Measurements from ENCODE around the gene DMKN. TPM values are rescaled to one million over a fixed set of nuclear protein-coding genes. Genes with fewer than 3 reads are reported as not detected.

DMKN gene
- total and polyA plus RNA-seq, 2 of the 8 experiments (the other 6 are each of a cell fraction or from before 2014, with no cell fraction given): 290 to 330 TPM

- no peak overlapping the region for H3K4me3 ChIP-seq (ENCODE audit: extremely low read depth in 1 of 4, insufficient read depth in 2 of 4, low read depth in 3 of 4, low read length in 4 of 4)
- 69% methylated on average over 29 of the region's 30 CpGs; no CpG with 5 or more reads in 1 of the 2 experiments for WGBS, 2 experiments (ENCODE audit: extremely low coverage in 1 of 2, insufficient coverage in 1 of 2, insufficient read length in 1 of 2, insufficient replicate concordance in 2 of 2, low coverage in 1 of 2, low lambda C conversion rate in 2 of 2, missing lambda C conversion rate in 1 of 2)
- peaks cover 0 to 3% (median 0%) of the 10 kb centered on the region in 4 experiments; a peak in 2 of 8 replicates for H3K36me3 ChIP-seq (ENCODE audit: control insufficient read depth in 2 of 4, insufficient read depth in 4 of 4, low read length in 3 of 4)
- POLR2A ChIA-PET (ENCODE audit: partially characterized antibody): interaction anchor here (0.7 to 3.2 kb wide), 6 partner anchors 8 to 64 kb away, joined by 3 to 8 read pairs (median 4); no protein-coding TSS in a partner anchor
- no peak overlapping the region for H3K14ac ChIP-seq (ENCODE audit: insufficient read length)
- H3K9ac ChIP-seq (replicated peaks in 1 of 4; ENCODE audit: extremely low read depth in 1 of 4, low read depth in 3 of 4, low read length in 3 of 4): no peak overlapping the region
- H4K5ac ChIP-seq (ENCODE audit: insufficient read length, low read depth, low read length): no peak overlapping the region
- FAIRE-seq (peak; percentile 98), DNase-seq (ENCODE audit: low read depth in 1 of 2, low spot score in 2 of 2) (peak in 1 of 2 experiments; percentile 73)
- no peak overlapping the region for H2BK20ac ChIP-seq (ENCODE audit: low read length)
- H2BK5ac ChIP-seq (ENCODE audit: low read depth, low read length): no peak overlapping the region
- no peaks in the 10 kb centered on the region for H3K9me3 ChIP-seq (ENCODE audit: insufficient read depth in 2 of 2, low read depth in 1 of 2, low read length in 1 of 2)
- CTCF ChIA-PET (ENCODE audit: partially characterized antibody): interaction anchor here (0.6 to 7.7 kb wide), 40 partner anchors 7 to 259 kb away, joined by 3 to 90 read pairs (median 4); partner anchors contain the start of genes HAUS5 and PMIS2
- no peak overlapping the region for H2AK5ac ChIP-seq (ENCODE audit: low read depth, low read length)
- H2BK120ac ChIP-seq (replicated peaks; ENCODE audit: low read depth, low read length): no peak overlapping the region
- no peaks in the 10 kb centered on the region for H3K79me2 ChIP-seq (ENCODE audit: control insufficient read depth in 1 of 2, insufficient read depth in 2 of 2, low read length in 2 of 2)
- H3K23ac ChIP-seq (ENCODE audit: insufficient read length): no peak overlapping the region
- no peaks in the 10 kb centered on the region for H3K79me1 ChIP-seq (ENCODE audit: low read depth, low read length)
- peaks cover 0 to 6% (median 4%) of the 10 kb centered on the region in 4 experiments; a peak in 3 of 7 replicates for H3K4me1 ChIP-seq (replicated peaks in 1 of 4; ENCODE audit: control insufficient read depth in 3 of 4, insufficient read depth in 4 of 4, low read length in 3 of 4)
- H3K4me2 ChIP-seq (ENCODE audit: insufficient read depth in 1 of 2, low read depth in 2 of 2, low read length in 2 of 2): no peak overlapping the region
- no peak overlapping the region for H3K18ac ChIP-seq (ENCODE audit: extremely low read depth, low read length)
- no peak overlapping the region for H4K91ac ChIP-seq (replicated peaks; ENCODE audit: insufficient read length, low read length)
- H4K8ac ChIP-seq (ENCODE audit: extremely low read depth, insufficient read depth, low read length): no peak overlapping the region; the same call in none of the 2 replicates
- H3K56ac ChIP-seq (replicated peaks; ENCODE audit: insufficient read length, low read depth, low read length): no peak overlapping the region
- peak overlapping the region; percentile 68; the same call in 1 of the 2 replicates for H2BK12ac ChIP-seq (ENCODE audit: low read depth, low read length)
- peaks cover 4% of the 10 kb centered on the region; the same call in 1 of the 2 replicates for H3K23me2 ChIP-seq (ENCODE audit: low read depth, low read length)
- no peak overlapping the region for H2AFZ ChIP-seq (ENCODE audit: low read length)
- 0 out of 2 replicates have a peak overlapping the region, but pooled peaks have one; percentile 61 for H2BK15ac ChIP-seq (ENCODE audit: low read length)
- no peak overlapping the region for H3K27ac ChIP-seq (ENCODE audit: low read depth, low read length)
- peaks cover 0 to 12% (median 10%) of the 10 kb centered on the region in 4 experiments; a peak in 5 of 7 replicates for H3K27me3 ChIP-seq (replicated peaks in 1 of 4; ENCODE audit: control insufficient read depth in 3 of 4, extremely low read depth in 1 of 4, insufficient read depth in 3 of 4, low read length in 3 of 4)
- no peak overlapping the region for H3K4ac ChIP-seq (replicated peaks; ENCODE audit: insufficient read length, low read depth, low read length)
- H4K20me1 ChIP-seq (replicated peaks in 1 of 2; ENCODE audit: control insufficient read depth in 1 of 2, insufficient read depth in 2 of 2, low read length in 2 of 2): peaks cover 6 to 8% of the 10 kb centered on the region in 2 experiments
- 0 out of 2 replicates have a peak, but pooled peaks have one; percentile 46 for TF ChIP-seq E2F6 (IDR thresholded peaks at IDR 0.05)
- no peak for TF ChIP-seq CTBP2 (IDR thresholded peaks at IDR 0.05; ENCODE audit: borderline replicate concordance, insufficient read depth, insufficient read length, low read length)
- TF ChIP-seq YY1 (IDR thresholded peaks at IDR 0.05; ENCODE audit: low read depth, low read length): 0 out of 2 replicates have a peak, but pooled peaks have one; percentile 22
- TF ChIP-seq RFX5 (IDR thresholded peaks at IDR 0.05; ENCODE audit: borderline replicate concordance, low read depth, low read length): peak; percentile 36; the same call in 1 of the 2 replicates
- TF ChIP-seq SIN3A (conservative IDR thresholded peaks at IDR 0.05 in 1 of 2, IDR thresholded peaks at IDR 0.05 in 1 of 2; ENCODE audit: low read depth in 1 of 2, low read length in 2 of 2): peak in 1 of 2 experiments; percentile 81; a peak in 2 of 4 replicates
- TF ChIP-seq RAD21 (IDR thresholded peaks at IDR 0.05 in 1 of 2, conservative IDR thresholded peaks at IDR 0.05 in 1 of 2; ENCODE audit: low read depth in 2 of 2, low read length in 2 of 2): peak; percentile 87 to 89
- no peak for TF ChIP-seq SP2 (IDR thresholded peaks at IDR 0.05; ENCODE audit: low read length)
- TF ChIP-seq JUN (IDR thresholded peaks at IDR 0.05; ENCODE audit: low read depth, low read length): no peak
Observed at GRCh38 chr19:35555301-35556005, 42.0 kb upstream of the DMKN start.

Measured in H1 (cell line).